Ovary (tissue), 9 donors: Measurements from ENCODE around the gene QSOX1. TPM values are rescaled to one million over a fixed set of nuclear protein-coding genes. Genes with fewer than 3 reads are reported as not detected.

Experiments
- DNase-seq, 5 donors: peaks; one replicate each; pipeline ENCODE4 v3.0.0-alpha.2; 2019 to 2020
- H3K27ac ChIP-seq, 2 donors: fragments of 200-600 bp; one replicate each; pipeline versions ENCODE4 v1.5.1 to v1.8.0; 2019 to 2022
- H3K27me3 ChIP-seq: fragments of 200-600 bp; one replicate; pipeline ENCODE4 v1.8.0; 2022
- H3K36me3 ChIP-seq: fragments of 200-600 bp; sonication (generic); one replicate; pipeline ENCODE4 v1.5.1; 2019
- H3K4me1 ChIP-seq: one replicate; pipeline ENCODE4 v1.8.1; 2013; ENCODE audit warnings: mild to moderate bottlenecking, moderate library complexity; ENCODE audit not compliant: insufficient read depth
- H3K4me3 ChIP-seq: fragments of 200-600 bp; sonication (generic); one replicate; pipeline ENCODE4 v1.5.1; 2017
- H3K9me3 ChIP-seq, 2 donors: fragments of 200-600 bp in 1 of 2; sonication (generic) in 1 of 2; one replicate each; pipeline versions ENCODE4 v1.5.1 to v1.8.1; 2013 to 2019; ENCODE audit warnings: mild to moderate bottlenecking in 1 of 2, moderate library complexity in 1 of 2
- EP300 ChIP-seq: sonication (generic); formaldehyde crosslinking; IDR thresholded peaks from one replicate; pipeline ENCODE4 v1.6.1; 2017; ENCODE audit warnings: antibody characterized with exemption
- POLR2A ChIP-seq: fragments of 450-650 bp; IDR thresholded peaks from one replicate; pipeline ENCODE4 v1.6.1; 2017; ENCODE audit warnings: antibody characterized with exemption, mild to moderate bottlenecking, moderate library complexity
- WGBS, 3 donors: extraction: QIAGEN DNeasy Blood & Tissue Kit in 1 of 3; methylation state at CpG; one replicate each; pipeline versions ENCODE4 v1.1.5 to v1.1.7; 2013 to 2017; 5-methylcytosine and 5-hydroxymethylcytosine counted together
- intact Hi-C, 4 donors: fragments of 100-400 bp; cut with DNase I; formaldehyde crosslinking; loops; one replicate each; pipeline versions ENCODE4 v1.11.0 to v1.15.1; 2022 to 2023
- polyA plus RNA-seq, 2 donors: library from polyadenylated mRNA; stranded (reverse); fragments of 200-250 nt in 1 of 2; fragments of 350-450 nt in 1 of 2; fragmentation: Illumina TruSeq in 1 of 2; extraction: RNeasy Lipid Tissue Mini Kit (QIAGEN cat#74804) in 1 of 2; gene quantifications; one replicate each; pipeline ENCODE4 v1.2.3, GENCODE V29; 2013 to 2014
- total RNA-seq, 7 donors: library from RNA; depleted of rRNA in 2 of 7; stranded (reverse); fragments of >200 nt in 2 of 7; fragmentation: NEBNext Ultra II Directional in 3 of 7; extraction: Animal tissue kit (Norgen Biotek cat#: 25700) in 3 of 7; gene quantifications; one replicate each; pipeline versions ENCODE4 v1.1.0 to v1.2.4, GENCODE V29; 2016 to 2023
- TF ChIP-seq, protein P1 (sequence below), 3 donors: fragments of 450-650 bp in 2 of 3; fragments of 200-600 bp in 1 of 3; IDR thresholded peaks; one replicate each; pipeline versions ENCODE4 v1.5.1 to v1.8.0; 2016 to 2022; ENCODE audit warnings: antibody characterized with exemption in 3 of 3, mild to moderate bottlenecking in 1 of 3
- donor health status: DM: no; HTN: no; CAD: no; lungs with moderate emphysema.
- donor health status: DM: no; HTN: no; CAD: no.
- donor health status: Bipolar disorder and iron deficiency.
- donor health status: DM: yes; HTN: yes; CAD: no.
- donor health status: DM: no; HTN: no; CAD: no.
- donor health status: DM: yes; HTN: yes; CAD: no.

The QSOX1 gene
- total and polyA plus RNA-seq, 9 donors = 57.8 to 475 (median 155) TPM

DNA sequence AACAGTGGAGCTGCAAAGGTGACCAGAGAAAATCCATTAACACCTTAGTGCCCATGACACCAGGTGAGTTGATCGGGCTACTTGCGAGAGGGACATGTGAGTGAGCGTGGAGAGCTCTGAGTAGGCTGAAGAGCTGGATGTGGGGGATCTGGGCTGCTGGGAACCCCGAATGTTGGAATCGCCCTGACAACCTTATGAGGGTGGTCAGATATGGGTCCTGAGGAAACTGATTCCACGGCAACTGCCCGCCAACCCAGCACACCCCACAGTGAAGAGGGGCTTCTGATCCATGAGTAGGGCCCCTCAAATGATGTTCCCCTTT, 705 bp upstream of the QSOX1 start:
- DNase-seq = no peak
- TF ChIP-seq, protein P1, sequence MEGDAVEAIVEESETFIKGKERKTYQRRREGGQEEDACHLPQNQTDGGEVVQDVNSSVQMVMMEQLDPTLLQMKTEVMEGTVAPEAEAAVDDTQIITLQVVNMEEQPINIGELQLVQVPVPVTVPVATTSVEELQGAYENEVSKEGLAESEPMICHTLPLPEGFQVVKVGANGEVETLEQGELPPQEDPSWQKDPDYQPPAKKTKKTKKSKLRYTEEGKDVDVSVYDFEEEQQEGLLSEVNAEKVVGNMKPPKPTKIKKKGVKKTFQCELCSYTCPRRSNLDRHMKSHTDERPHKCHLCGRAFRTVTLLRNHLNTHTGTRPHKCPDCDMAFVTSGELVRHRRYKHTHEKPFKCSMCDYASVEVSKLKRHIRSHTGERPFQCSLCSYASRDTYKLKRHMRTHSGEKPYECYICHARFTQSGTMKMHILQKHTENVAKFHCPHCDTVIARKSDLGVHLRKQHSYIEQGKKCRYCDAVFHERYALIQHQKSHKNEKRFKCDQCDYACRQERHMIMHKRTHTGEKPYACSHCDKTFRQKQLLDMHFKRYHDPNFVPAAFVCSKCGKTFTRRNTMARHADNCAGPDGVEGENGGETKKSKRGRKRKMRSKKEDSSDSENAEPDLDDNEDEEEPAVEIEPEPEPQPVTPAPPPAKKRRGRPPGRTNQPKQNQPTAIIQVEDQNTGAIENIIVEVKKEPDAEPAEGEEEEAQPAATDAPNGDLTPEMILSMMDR (IDR thresholded peaks at IDR 0.05) = no peak
- TF ChIP-seq EP300 (no peak), POLR2A (no peak)
- intact Hi-C loops = loop anchor here in 1 of 4 donors (5.0 kb wide), 1 partner anchor 272 kb away; the partner anchor contains the start of gene TOR1AIP1
- H3K27ac ChIP-seq = peak overlapping the region; percentile 77 to 94
- H3K4me1 ChIP-seq = peaks cover 14% of the 10 kb centered on the region
- peak overlapping the region; percentile 81 for H3K4me3 ChIP-seq
- H3K9me3 ChIP-seq = no peaks in the 10 kb centered on the region
- WGBS, 3 donors = 4 to 8% (median 7%) methylated on average over 7 of the region's 7 CpGs
- H3K27me3 ChIP-seq = no peaks in the 10 kb centered on the region
- no peaks in the 10 kb centered on the region for H3K36me3 ChIP-seq

DNA sequence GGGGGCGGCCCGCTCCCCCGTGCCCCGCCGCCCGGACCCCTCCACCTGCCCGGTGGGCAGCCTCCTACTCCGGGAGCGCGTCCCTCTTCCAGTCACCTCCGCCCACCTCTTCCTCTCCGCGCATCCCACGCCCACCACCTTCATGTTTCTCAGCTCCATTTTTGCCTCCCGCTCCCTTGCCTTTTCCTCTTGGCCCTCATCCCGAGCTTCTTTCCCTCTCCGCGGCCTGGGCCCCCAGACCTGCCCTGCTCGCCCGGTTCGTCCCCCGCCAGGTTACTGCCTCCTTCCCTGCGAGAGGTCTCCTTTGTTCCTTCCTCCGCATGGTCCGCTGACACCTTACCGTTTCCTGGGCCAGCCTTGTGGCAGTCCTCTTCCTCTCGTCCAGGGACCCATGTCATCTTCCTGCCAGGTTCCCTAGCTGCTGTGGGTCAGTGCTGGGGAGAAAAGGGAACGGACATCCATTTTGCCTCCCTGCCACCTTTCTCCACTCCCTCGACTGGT, 563 bp downstream of the QSOX1 start:
- Histone ChIP-seq H3K27me3 (no peaks in the 10 kb centered on the region), H3K9me3 (no peaks in the 10 kb centered on the region), H3K27ac (peak overlapping the region; percentile 43 to 94), H3K4me3 (peak overlapping the region; percentile 81), H3K4me1 (peaks cover 16% of the 10 kb centered on the region), H3K36me3 (no peaks in the 10 kb centered on the region)
- 1% methylated on average over 29 of the region's 29 CpGs for WGBS, 3 donors
- TF ChIP-seq, protein P1 (IDR thresholded peaks at IDR 0.05) = no peak
- TF ChIP-seq POLR2A (no peak), EP300 (no peak)
- DNase-seq = peak in 4 of 5 donors; percentile 42 to 63 (median 51)
- intact Hi-C loops = no loop called here

DNA sequence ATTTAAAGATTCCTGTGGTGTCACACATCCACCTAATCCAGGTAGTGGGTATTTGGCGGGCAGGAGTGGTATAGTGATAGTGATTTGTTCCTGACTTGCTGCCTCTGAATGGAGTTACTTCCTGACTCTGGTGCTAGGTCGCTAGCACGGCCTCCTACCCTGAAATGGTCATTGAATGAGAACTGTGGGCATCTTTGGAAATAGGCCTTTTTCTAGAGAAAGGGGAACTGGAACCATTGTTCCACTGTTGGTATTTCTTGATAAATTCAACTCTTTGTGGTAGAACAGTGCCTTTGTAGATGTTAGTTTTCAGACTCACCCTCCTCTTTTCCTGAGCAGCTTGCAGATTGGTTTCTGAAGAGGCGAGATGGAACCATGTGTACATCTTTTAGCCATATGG, 1.5 kb downstream of the QSOX1 start:
- Histone ChIP-seq H3K4me1 (peaks cover 16% of the 10 kb centered on the region), H3K4me3 (peak overlapping the region; percentile 81), H3K36me3 (no peaks in the 10 kb centered on the region), H3K27me3 (no peaks in the 10 kb centered on the region), H3K27ac (no peak overlapping the region), H3K9me3 (no peaks in the 10 kb centered on the region)
- TF ChIP-seq POLR2A = no peak
- TF ChIP-seq, protein P1 (IDR thresholded peaks at IDR 0.05) = no peak
- no peak for TF ChIP-seq EP300
- WGBS, 3 donors = 82 to 88% (median 85%) methylated on average over 4 of the region's 4 CpGs
- intact Hi-C loops = no loop called here
- no peak for DNase-seq

DNA sequence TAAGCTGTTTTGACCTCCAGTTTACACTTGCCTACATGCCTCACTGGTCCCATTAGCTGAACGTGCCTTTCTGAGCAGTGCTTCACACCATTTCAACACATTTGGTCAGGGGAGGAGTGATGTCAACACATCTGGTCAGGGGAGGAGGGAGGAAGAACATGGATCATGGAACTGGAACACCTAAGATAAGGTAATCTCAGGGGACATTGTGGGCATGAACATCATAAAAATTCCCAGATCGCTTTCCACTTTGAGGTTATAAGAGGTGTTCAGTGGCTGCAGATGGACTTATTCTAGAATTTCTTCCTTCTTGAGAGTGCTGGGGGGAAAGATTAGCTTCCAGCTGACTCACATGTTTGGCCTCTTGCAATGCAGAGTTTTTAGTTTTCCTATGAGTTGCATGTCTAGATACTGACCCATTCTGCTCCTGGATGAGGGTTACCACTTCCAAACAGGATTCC, 2.0 kb downstream of the QSOX1 start:
- 59 to 72% (median 68%) methylated on average over 2 of the region's 2 CpGs for WGBS, 3 donors
- Histone ChIP-seq H3K9me3 (no peaks in the 10 kb centered on the region), H3K4me1 (peaks cover 16% of the 10 kb centered on the region), H3K27me3 (no peaks in the 10 kb centered on the region), H3K36me3 (no peaks in the 10 kb centered on the region), H3K27ac (no peak overlapping the region), H3K4me3 (no peak overlapping the region)
- DNase-seq = no peak
- no peak for TF ChIP-seq POLR2A
- TF ChIP-seq, protein P1 (IDR thresholded peaks at IDR 0.05) = no peak
- no peak for TF ChIP-seq EP300
- intact Hi-C loops = no loop called here
